Anterior cingulate cortex (tissue), 58 donors: ENCODE data around the gene CDH4.

Experiments
- DNase-seq, 58 donors: peaks; one replicate each; lab custom pipeline; 2025; lab: John Stamatoyannopoulos, UW

The CDH4 gene

GRCh38 chr20:61665528-61666470 lies 413.7 kb downstream of the CDH4 start:
- DNase-seq: no peak

DNA sequence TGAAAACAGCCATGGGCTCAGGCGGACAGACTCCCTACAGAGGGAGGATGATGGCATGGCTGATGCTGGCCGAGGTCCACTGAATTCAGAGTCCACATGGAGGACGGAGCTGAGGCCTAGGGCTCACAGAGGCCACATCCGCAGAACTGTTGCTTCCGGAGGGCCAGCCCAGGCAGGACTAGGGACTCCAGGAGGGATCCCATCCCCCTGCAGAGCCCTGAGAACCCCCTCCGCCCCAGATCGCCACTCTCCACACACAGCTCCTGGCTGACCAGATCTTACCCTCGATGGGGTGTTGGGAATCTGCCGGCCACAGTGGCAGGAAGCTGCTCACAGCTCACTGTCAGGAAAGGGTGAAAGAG lies 414.4 kb downstream of the CDH4 start:
- DNase-seq: no peak

DNA sequence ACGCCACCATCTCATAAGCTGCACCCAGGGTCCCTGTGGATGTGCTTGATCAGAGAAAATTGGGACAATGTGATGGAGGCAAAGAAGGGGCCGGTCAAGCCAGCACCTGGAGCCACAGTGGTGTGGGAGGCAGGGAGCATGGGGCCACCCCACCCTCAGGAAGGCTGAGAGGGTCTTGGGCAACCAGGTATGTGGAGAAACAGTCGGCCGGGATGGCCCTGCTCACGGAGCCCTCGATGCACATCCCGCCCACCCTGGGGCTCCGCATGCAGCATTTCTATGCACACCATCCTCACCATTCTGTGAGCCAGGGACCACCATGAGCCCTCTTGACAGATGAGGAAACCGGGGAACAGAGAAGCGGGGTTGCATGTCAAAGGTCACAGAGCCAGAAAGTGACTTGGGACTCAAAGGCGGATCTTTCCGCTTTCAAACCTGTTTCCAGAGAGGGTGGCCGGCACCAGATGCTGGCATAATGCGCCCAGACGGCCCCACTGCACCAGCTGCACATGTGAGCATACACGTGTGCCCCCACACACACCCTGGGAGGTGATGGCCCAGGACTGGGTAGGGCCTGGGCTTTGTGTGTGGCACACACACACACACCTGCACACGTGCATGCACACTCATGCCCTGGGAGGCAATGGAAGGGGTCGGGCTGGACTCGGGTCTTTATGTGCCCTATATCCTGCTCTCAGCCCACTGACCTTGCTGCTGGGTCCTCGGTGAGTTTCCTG lies 415.2 kb downstream of the CDH4 start:
- DNase-seq: no peak

- DNase-seq: no peak
Measured at GRCh38 chr20:61668065-61668650, 416.1 kb downstream of the CDH4 start.

DNA sequence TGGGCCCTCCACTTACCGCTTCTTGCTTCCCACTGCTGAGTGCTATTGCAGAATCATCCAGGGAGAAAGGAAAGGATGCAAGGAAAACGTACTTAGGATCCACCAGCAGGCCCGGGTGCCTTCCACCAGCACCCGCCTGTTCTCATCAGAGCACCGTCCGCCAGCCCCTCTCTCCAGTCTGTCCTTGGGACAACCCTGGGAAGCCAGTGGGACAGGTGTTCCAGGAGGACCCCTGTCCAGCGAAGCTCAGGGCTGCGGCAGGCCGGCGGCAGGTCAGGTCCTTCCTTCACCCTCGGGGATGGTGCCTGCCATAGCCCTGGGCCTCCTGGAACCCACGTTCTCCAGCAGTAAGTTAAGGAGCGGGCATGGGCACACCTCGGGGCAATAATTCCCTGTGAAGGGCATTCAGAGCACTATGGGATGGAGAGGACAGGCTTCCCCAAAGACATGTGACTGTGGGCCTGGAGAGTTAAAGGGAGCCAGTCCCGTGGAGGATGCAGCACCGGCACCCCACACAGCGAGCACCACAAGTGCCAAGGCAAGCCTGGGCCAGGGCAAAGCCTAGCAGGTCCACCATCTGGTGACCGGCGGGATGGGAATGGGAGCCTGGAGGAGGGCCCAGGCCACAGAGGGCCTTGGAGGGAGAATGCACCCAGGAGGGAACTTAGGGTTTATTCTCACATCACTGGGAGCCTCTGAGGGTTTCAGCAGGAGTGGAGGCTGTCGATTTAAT lies 416.9 kb downstream of the CDH4 start:
- no peak for DNase-seq

GRCh38 chr20:61670274-61670673 lies 418.2 kb downstream of the CDH4 start:
- no peak for DNase-seq

- DNase-seq: no peak
Measured at GRCh38 chr20:61671559-61671958, 419.5 kb downstream of the CDH4 start.

DNA sequence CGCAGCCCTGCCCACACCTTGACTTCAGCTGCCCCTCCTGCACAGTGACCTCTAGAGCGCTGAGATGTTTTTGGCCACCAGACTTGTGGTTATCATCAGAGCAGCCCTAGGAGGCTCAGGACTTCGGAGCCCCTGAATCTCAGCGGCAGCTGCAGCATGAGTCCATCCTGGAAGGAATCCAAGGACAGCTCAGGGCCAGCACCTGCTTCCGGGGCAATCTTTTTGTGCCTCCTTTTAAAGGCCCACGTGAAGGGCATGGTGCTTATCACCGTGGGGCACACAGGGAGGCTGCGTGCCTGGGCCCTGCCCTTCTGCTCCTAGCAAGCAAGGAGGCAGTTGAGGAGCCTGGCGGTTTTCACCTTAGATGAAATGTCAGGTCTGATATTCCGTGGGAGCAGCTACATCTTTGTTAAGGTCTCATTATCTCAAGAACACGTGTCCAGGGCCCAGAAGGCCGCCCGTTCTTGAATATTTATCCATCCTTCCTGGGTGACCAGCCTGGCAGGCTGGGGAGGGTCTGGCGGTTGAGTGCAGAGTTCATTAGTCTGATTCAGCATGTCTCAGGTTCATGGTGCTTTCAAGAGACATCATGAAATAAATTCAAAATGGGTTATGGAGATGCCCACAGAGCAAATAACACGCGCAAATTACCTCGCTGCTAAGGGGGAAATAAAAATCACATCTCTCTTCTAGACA lies 421.2 kb downstream of the CDH4 start:
- no peak for DNase-seq

GRCh38 chr20:61674121-61674520 lies 422.1 kb downstream of the CDH4 start:
- DNase-seq: no peak

- no peak for DNase-seq
Measured at GRCh38 chr20:61674688-61675087, 422.6 kb downstream of the CDH4 start.

GRCh38 chr20:61677928-61678327 lies 425.9 kb downstream of the CDH4 start:
- no peak for DNase-seq

DNA sequence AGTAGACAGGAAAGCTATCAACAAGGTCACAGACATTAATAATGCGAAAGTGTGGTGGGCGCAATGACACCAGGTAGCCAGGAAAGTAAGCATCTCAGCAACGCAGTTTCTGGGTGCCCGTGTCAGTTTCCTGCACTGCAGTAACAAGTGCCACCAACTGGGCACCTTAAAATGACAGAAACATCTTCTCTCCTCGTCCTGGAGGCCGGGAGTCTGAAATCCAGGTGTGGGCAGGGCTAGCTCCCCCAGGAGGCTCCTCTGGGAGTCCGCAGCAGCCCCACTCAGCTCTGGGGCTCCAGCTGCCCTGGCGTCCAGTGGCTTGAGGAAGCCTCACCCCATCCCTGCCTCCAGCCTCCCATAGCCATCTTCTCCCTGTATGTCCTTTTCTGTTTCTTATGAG lies 426.4 kb downstream of the CDH4 start:
- DNase-seq: no peak

GRCh38 chr20:61679473-61679872 lies 427.4 kb downstream of the CDH4 start:
- DNase-seq: no peak

- no peak for DNase-seq
Measured at GRCh38 chr20:61680096-61680495, 428.0 kb downstream of the CDH4 start.

- no peak for DNase-seq
Measured at GRCh38 chr20:61682114-61682995, 430.3 kb downstream of the CDH4 start.

DNA sequence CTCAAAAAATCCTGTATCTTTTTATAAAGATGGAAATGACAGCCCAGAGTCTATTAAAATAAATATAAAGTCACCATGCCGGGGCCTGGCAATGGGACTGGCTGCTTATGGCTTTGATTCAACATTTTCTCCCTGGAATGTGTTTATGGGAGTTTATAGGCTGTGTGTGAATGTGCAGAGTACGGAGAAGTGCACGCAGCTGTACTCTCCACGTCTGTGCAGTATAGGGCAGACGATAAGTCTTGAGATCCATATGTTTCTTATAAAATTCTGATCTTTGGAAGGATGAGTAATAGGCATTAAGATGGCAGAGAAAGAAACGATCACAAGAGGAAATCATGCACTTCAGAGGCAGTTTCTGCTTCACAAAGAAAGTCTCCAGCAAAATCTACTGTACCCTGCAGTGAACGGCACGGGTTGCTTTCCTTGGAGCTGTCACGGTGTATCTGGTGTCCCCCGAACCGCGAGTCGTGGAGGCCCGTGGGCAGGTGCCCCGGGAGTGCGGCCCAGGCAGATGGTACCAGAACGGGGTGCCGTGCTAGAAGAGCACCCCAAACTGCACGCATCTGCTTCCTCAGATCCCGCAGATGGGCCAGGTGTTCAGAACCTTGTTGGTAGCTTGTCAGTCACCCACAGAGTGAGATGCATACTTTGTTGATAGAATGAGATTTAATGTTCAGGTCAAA lies 431.1 kb downstream of the CDH4 start:
- no peak for DNase-seq

DNA sequence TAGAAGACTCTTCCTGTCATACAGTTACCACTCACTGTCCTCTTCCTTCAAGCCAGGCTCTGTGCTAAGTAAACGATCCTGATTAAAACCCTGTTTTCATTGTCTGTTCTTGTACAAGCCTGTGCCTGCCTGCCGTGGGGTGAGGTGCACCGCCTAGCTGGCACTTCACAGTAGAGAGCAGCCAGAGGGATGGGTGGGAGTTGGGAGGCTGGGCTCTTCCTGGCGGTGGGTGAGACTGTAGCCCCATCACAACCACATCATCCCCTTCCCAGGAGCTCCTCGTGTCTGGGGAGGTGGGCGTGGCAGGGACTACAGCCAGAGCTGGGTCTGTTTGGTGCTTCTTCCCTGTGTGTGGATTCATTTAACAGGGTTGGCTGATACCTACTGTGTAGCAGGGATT lies 431.7 kb downstream of the CDH4 start:
- DNase-seq: peak in 1 of 58 donors; percentile 16

DNA sequence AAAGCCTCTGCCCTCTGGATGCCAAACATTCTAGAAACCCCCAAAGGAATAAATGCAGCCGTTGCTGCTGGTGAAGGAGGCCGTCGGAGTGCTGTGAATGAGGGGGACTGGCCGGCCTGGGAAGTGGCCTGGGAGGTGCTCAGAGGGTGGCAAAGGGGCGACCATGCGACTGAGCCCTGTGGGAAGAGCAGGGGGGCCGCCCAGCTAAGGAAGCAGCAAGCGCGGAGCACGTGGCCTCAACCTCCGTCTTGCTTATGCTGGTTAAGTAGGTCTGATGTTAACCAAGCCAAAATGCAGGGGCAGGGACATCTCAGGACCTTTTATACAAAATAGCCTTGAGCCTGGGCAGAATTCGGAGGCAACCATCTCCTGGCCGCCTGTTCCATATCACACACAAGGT lies 432.1 kb downstream of the CDH4 start:
- DNase-seq: no peak
